Left kidney (tissue), 2 donors: Measurements from ENCODE around the gene TBC1D4. TPM values are rescaled to one million over a fixed set of nuclear protein-coding genes. Genes with fewer than 3 reads are reported as not detected.
A peak's percentile ranks its signal among the peaks of the same experiment; 100 is the strongest.

Experiments
- DNase-seq: peaks from one replicate; pipeline ENCODE4 v3.0.0-alpha.2; 2013
- polyA plus RNA-seq: library from polyadenylated mRNA; unstranded; fragments of 120-200 nt; gene quantifications from one replicate; pipeline ENCODE4 v1.2.1, GENCODE V29; 2013; ENCODE audit not compliant: insufficient read length

The TBC1D4 gene
- polyA plus RNA-seq, 1 donor, result 59.5 TPM

DNA sequence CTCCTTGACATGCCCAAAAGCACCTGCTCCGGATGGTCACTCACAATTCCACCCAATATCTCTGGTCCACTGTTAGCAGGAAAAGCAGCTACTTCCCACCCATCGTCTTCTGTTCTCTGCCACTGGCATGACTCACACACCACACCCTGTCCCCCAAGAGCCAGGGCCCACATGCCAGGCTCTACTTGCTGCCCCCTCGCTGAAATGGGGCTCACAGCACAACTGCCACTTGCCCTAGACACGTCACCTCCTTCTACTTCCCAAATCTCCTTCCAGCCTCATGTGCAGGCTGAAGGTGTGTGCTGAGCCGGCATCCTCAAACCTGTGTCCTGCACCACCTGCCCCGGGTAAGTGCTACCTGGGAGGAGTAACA lies 65.0 kb downstream of the TBC1D4 start:
- DNase-seq, result no peak

DNA sequence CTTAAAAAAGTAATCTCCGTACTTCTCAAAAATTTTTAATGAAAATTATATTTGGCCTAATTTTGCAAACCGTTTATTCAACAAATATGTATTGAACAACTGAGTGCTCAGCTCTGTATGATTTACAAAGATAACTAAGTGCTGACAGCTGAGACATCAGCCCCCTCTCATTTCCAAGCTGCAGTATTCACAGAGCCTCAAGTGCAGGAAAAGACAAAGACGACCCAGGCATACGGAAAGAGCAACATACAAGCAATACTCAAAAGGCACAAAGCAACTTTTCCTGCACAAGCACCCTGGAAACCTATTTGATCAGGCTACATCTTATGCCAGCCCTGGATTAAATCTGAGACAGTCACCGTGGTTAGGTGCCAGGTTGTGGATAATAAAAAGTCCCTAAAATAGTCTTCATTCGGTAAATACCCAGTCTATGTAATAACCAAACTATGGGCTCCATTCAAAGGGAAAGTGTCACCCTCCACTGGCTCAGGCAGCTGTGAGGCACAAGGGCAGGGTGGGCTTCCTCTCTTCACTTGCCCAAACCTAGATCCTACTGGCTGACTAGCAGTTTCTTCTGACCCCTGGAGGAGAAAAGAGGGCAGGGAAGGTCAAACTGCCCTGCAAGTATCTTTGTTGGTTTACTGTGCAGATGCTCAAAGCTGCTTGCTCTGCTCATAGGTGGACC lies 65.5 kb downstream of the TBC1D4 start:
- no peak for DNase-seq

DNA sequence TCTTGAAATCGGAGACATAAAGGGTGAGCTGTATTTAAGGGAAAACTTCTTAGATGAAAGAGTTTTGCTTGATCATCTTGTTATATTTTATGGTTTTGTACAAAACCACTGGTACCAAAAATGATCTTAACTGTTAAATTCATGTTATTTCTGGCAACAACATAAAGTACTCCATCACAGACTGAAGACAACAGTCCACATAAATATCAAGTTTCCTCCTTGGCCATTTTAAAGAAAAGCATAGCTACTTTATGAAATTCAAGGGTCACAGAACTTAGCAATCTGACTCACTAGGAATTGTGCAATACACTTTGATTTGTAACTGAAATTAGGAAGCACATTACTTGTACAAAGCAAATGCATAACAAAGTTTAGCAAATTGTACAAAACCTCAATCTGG lies 66.3 kb downstream of the TBC1D4 start:
- no peak for DNase-seq

DNA sequence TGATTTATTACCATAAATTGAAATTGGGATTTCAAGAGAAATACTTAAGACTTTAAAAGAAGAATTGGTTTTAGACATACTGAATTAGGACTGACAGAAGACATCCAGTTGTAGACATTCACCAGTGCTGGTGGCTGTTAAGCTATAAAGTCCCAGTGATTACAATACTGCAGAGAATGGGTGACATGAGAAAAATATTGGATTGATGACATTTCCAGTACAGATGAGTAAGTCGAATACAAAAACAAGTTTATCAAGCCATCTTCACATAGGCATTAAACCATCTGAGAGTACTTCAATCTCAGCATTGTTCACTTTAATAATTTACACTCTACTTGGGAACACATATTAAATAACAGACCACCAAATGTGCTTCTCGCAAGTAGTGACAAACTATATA lies 66.8 kb downstream of the TBC1D4 start:
- no peak for DNase-seq

DNA sequence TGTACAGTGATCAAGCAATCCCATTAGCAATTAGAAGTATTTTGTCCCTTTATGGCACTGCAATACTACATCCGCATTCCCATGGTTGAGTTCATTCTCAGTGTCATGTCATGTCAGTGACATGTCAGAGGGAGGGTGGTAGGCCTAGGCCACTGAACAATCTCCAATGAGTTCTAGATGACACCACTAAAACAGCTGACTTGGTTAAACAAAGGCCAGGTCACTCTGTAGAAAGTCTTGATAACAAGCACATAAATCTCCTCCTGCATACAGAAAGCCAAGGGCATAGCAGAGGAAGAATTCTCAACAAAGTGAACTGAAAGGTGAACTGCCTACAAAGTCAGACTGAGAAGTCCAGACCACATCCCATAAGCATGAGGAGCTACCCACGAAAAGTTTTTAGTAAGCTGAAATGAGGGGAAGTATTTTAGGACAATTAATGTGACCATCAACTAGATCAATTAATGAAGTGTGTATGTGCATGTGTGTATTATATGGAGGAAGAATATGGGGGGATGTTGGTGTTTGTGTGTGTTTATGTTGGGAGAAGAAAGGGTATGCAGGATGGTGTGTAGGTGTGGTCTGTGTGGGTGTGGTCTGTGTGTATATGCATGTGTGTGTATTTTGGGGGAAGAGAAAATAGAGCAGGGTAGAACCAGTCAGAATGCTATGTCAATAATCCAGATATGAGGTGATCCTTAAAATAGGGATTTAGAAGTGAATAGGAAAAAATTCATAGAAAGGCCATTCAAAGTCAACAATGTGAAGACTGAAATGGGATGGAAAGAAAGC lies 67.7 kb downstream of the TBC1D4 start:
- DNase-seq, result no peak

DNA sequence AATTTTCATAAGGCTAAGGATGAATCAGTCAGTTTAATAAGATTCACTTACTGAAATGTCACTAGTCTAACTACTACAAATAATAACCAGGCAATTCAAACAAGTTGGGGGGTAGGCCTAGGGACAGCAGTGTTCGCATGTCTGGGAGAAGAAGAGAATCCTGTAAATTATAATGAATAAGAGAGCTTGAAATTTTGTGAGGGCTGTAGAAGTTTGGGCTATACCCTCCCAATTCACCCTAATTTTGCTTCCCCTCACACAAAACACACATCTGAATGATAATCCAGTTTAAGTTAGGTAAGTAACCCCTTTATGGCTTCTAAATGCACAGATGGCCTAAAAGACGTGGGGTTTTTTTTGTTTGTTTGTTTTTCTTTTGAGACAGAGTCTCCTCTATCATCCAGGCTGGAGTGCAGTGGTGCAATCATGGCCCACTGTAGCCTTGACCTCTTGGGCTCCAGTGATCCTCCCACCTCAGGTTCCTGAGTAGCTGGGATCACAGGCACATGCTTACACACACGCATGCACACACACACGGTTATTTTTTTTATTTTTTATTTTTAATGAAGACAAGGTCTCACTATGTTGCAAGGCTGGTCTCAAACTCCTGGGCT lies 69.9 kb downstream of the TBC1D4 start:
- DNase-seq, result no peak

DNA sequence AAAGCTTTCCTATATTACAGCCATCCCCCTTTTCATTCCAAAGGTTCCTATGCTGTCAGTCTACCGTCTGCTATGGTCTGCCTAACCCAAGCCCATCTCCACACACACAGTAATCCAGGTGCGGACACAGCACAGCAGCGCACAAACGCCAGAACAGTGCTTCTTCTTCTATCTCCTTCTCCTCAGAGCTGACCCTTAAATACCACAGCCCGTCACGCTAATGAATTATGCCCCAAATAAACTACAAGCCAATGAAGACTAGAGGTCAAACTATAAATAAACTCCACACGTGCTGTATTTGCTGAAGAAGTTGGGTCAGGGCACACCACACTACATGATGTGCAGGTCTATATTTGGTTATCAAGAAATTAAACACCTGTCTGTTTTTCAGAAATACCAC lies 71.8 kb downstream of the TBC1D4 start:
- DNase-seq, result no peak

DNA sequence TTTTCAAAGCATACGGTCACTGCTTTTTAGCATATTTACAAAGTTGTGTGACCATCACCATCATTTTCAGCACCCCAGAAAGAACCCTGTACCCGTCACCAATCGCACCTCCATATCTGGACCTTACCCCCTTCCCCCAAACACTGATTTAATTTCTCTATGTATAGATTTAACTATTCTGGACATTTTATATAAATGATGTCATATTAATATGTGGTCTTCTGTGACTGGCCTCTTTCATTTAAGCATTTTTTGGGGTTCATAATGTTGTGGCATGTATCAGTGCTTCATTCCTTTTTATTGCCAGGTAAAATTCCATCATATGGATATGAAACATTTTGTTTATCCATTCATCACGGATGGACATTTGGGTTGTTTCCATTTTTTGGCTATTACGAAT lies 74.0 kb downstream of the TBC1D4 start:
- no peak for DNase-seq

DNA sequence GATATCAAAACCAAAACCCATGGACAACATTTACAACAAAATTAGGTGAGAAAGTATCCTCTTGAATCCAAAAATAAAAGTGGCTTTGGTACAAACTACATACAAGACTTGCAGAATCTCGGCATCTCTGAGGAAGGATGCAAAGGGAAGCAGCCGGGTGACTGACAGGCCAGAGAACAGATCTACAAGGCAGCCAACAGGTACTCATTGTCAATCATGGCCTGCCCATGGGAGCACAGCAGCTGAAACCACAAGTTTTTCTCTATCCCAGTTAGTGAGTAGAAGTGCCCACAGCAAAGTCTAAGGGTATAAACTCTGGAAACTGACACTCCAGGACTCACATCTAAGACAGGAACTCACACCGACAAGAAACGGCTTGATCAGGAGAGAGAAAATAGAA lies 74.5 kb downstream of the TBC1D4 start:
- no peak for DNase-seq

DNA sequence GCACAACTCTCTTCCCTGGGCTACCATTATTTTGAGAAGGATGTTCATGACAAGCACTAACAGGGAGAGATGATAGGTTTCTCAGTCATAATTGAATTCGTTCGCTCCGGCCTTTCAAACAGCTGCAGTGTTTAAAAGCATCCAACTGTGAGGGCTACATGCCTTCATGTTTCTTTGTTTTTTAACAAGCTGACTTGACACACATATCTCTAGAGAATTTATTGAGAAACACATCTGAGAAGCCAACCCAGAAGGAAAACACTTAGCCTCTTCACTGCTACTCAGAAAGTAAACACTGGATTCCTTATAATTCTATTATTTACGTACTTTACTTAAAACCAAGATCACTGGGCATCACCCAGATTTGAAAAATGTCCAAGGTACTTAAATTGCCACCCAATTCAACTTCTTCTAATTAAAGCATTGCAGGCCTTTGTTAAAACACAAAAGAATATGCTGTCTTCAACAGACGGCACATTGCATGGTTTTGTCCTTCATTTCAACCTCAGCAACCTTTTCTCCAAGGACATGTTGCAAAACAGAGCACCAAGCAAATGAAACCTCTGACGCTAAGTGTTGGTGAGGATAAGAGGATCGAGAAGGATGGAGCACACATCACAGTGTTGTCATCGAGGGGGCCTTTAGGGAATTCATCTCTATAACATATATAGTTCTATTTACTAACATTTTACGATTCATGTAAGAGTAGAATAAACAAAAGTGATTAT lies 75.8 kb downstream of the TBC1D4 start:
- no peak for DNase-seq

DNA sequence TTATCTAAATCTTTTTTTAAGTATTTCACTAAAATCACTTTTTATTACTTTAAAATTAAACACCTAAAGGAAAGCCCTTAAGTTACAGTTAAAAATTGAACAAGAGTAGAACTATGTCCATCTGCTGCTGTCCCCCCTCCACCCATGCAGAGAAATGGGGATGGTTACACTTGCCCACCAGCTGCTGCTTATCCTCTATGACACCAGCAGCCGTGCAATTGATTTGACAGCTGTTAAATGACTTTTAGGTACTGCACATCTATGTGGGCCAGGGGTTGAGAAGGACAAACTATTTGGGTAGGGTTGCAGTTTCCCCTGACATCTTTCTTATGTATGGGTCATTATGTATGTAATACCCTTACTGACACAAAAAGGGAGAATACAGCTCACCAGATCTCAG lies 77.2 kb downstream of the TBC1D4 start:
- no peak for DNase-seq

DNA sequence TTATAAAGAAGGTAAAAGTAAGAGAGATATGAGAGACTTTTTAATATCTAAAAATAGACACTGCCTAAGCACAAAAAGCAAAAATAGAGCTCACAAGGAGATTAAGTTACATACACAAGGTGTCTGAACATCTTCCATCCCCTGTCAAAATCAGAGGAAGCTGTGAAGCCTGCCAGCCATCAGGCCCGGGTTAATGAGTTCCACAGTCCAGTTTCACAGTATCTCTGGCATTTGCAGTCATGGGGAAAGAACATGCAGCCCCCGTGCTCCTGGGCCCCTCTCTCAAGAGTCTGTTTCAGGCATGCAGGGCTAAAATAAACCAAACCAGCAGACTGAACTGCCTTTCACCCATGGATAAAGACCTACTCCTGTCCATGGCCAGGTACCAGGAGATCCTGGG lies 79.2 kb downstream of the TBC1D4 start:
- peak; percentile 59 for DNase-seq

DNA sequence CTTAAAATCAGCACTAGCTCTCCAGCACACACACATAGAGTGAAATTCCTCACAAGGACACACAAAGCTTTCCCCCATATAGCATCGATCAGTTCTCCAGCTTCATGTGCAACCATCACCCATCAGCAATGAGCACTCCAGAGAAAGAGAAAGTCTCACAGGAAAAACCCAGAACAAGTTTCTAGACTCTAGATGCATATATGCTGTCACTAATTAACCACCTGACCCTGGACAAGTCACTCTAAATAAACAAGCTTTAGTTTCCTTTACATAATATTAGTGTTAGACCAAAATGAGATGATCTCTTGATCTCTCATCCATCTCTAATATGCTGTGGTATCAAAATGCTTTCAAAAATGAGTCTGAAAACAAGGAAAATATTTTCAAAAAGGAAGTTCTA lies 81.2 kb downstream of the TBC1D4 start:
- no peak for DNase-seq

DNA sequence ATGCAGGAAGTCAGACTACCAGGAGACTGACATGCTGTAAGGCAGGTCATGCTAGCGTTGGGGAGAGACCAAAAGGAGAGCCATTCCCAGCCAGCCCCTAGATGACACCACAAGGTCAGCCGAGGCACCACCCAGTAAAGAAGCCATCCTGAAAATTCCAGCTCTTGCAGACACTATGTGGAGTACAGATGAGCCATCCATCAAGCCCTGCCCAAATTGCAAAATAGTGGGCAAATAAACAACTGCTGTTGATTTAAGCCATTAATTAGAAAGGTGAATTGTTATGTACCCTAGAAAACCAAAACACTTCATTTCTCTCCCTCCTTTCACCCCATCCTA lies 82.1 kb downstream of the TBC1D4 start:
- no peak for DNase-seq

DNA sequence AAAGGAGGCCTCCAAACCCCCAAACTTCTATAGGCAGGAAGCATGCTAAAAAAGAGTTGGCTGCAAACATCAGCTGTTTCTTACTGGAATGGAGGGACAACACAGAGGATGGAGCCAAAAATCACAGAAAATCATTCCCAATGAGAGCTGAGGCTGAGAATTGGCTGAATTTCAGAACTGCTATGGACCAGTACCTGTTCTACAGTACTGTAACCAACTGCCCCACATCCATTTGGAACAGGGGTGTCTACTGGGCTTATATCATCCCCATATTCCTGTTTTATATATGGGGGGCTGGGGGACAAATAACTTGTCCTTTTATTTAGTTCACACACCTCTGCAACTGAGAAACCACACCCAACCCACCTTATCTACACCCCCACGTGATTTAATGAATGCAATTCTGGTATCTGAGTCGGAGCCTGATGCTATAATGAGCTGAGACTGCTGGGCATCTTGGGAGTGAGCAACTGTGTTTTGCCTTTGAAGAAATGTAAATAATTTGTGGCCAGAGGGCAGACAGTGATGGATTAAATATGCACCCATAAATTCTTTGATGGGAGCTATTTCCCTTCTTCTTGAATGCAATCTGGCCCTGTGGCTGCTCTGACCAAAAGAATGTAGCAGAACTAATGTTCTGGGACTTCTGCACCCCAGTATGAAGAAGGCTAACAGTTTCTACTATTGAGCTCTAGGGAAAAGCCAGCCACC lies 82.6 kb downstream of the TBC1D4 start:
- no peak for DNase-seq

DNA sequence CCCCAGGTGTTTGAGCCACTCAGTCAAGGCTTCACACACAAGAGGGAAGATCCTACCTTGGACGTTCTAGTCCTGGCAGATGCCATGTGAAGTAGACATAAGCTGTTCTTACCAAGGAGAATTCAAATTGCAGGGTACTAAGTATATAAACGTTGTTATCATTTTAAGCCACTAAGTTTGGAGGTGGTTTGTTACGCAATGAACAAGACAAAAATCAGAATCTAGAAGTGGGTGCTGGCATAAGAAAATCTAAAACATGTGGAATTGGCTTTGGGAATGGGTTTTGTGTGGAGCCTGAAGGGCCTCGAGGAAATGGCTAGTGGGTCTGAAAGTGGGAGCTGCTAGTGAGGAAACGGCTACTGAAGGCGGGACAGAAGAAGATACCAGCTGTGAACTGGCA lies 83.9 kb downstream of the TBC1D4 start:
- no peak for DNase-seq

DNA sequence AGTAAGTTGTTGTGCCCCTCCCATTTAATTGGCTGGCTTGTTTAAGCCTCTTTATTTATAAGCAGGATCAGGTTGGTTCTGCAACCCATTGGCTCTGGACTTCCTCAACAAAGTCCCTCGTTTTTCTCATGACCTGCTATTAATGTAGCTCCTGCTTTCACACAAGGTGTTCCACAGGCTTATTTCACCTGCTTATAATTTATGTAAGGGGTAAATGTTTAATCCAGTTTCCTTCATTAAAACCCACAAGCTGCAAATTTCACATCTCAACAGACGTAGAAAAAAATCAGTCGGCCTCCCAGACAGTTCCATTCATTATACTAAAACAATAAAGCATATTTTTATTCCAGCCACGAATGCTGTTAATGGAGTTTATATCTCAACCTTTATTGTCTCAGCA lies 86.1 kb downstream of the TBC1D4 start:
- no peak for DNase-seq

DNA sequence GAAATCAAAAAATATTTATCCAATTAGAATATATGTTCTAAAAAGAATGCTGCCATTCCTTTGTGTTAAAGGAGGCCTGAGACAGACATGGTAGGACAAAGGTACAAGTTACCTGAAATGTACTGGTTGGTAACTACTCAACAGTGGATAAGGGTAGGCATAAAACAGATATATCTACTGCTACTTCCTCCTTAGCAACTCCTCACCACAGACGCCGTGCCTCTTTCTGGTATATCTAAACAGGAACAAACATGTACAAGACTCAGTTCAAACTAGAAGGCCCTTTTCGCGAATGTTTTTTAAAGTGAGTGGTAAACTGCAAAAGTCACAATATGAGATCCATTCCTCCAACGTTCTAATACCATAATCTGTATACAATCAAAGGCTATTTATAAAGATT lies 86.9 kb downstream of the TBC1D4 start:
- DNase-seq, result no peak

DNA sequence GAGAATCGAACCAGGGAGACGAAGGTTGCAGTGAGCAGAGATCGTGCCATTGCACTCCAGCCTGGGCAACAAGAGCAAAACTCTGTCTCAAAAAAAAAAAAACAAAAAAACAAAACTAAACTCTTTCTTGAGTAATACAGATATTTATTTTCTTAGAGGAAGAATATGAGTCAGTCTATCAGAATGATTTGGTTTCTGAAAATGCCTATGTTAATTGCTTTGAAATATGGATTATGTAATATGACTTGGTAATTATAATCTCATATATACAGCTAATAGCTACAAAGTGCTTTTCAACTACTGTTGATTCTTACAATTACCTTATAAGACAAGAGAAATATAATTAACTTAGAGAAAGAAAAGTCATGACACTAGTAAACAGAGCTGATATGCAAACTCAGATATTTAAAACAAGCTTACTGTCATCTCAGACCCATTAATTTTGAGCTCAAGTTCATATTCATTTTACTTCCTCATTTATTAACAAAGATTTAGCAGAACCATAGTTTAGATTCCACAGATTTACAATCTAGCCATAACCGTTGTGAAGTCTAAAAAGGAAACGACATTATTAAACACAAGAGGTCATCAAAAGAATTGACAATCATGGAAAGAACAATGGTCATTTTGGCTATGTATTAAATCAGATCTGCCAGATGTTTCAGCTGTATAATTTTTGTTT lies 88.0 kb downstream of the TBC1D4 start:
- DNase-seq, result no peak

DNA sequence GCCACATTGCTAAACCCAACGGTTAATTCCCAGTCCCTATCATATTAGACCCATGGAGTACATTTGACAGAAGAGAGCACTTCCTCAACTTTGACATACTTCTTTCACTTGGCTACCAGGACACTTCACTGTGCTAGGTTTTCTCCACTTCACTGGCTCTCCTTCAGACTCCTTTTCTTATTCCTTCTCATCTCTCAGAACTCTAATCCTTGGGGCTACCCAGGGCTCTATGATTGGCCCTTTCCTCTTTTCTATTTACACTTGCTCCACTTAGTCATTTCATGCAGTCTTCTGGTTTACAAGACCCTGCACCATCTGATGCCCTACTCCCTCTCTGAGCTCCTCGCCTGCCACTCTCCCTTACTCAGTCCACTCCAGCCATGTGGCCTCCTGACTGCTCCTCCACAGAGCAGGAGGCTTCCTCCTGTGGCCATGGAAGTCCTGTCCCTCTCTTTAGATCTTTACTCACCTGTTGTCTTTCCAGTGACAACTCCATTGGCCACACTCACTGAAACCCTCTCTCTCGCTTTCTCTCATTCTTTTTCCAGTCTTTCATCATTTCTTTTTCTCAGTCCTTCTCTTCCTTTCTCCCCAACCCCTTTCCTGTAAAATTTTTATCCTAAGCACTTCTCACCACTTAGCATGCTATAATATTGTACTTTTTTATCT lies 90.4 kb downstream of the TBC1D4 start:
- DNase-seq, result no peak

DNA sequence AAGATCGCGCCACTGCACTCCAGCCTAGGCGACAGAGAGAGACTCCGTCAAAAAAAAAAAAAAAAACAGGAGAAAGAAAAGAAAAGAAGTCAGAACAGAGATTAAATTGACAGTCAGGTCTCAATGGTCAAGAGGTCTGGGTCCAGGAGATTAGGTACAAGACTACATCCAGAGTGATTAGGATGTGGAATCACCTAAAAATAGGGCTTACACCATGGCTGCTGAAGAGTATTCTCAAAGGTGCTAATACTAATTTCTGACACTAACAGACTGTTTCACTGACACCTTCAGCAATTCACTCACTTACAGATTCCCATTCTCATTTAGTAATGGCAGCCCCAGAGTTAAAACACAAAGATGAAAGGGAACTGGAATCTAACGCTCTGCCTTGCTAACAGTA lies 91.7 kb downstream of the TBC1D4 start:
- no peak for DNase-seq
